HL-60 (cell line): ENCODE measurements around the gene CACFD1.
"Not testable (repeated sequence)": the region's sequence is repeated elsewhere in the genome, so short reads cannot be mapped to it uniquely, and the experiment has no call there.

Experiments
- DNase-seq, 2 experiments: peaks; one replicate each; pipeline ENCODE4 v3.0.0-alpha.2; 2010 to 2020; ENCODE audit warnings: low read depth in 1 of 2, low spot score in 1 of 2
- H3K27ac ChIP-seq: fragments of 250-450 bp; sonication (Bioruptor Pico); replicated peaks from 2 replicates; pipeline ENCODE4 v1.5.1; 2020; ENCODE audit warnings: mild to moderate bottlenecking, moderate library complexity
- H3K27me3 ChIP-seq: fragments of 250-450 bp; sonication (Bioruptor Pico); 2 replicates; pipeline ENCODE4 v1.5.1; 2021; ENCODE audit warnings: mild to moderate bottlenecking, moderate library complexity; ENCODE audit not compliant: insufficient read depth, poor library complexity, severe bottlenecking
- H3K4me3 ChIP-seq: replicated peaks from 2 replicates; pipeline ENCODE4 v1.5.1; 2011; ENCODE audit warnings: mild to moderate bottlenecking, control low read depth, low read length; ENCODE audit not compliant: insufficient read depth
- CTCF ChIP-seq: IDR thresholded peaks from one replicate; pipeline ENCODE4 v1.5.1; 2011; ENCODE audit warnings: low read length, control low read depth, inconsistent platforms; ENCODE audit not compliant: insufficient read depth
- GABPA ChIP-seq: IDR thresholded peaks from 2 replicates; pipeline ENCODE4 v1.6.1; 2012; ENCODE audit warnings: low read depth
- POLR2AphosphoS5 ChIP-seq: IDR thresholded peaks from 2 replicates; pipeline ENCODE4 v1.6.1; 2012; ENCODE audit warnings: low read depth
- REST ChIP-seq: IDR thresholded peaks from 2 replicates; pipeline ENCODE4 v1.6.1; 2012; ENCODE audit warnings: low read depth; ENCODE audit not compliant: insufficient replicate concordance
- SPI1 ChIP-seq: IDR thresholded peaks from 2 replicates; pipeline ENCODE4 v1.6.1; 2012; ENCODE audit warnings: low read depth, mild to moderate bottlenecking, borderline replicate concordance

The CACFD1 gene

GRCh38 chr9:133445293-133445969 lies 14.3 kb upstream of the CACFD1 start:
- TF ChIP-seq REST = no peak
- no peak overlapping the region for H3K27ac ChIP-seq
- DNase-seq = no peak
- H3K4me3 ChIP-seq = no peak overlapping the region
- H3K27me3 ChIP-seq = peaks cover 4% of the 10 kb centered on the region

GRCh38 chr9:133448487-133448972 lies 11.2 kb upstream of the CACFD1 start:
- Histone ChIP-seq H3K27me3 (peaks cover 4% of the 10 kb centered on the region), H3K27ac (no peak overlapping the region), H3K4me3 (no peak overlapping the region)
- no peak for TF ChIP-seq CTCF
- no peak for TF ChIP-seq POLR2AphosphoS5
- no peak for TF ChIP-seq SPI1
- no peak for TF ChIP-seq REST
- no peak for TF ChIP-seq GABPA
- DNase-seq = no peak

GRCh38 chr9:133449760-133450159 lies 10.0 kb upstream of the CACFD1 start:
- no peak for DNase-seq
- Histone ChIP-seq H3K27me3 (peaks cover 4% of the 10 kb centered on the region), H3K27ac (no peak overlapping the region), H3K4me3 (no peak overlapping the region)
- no peak for TF ChIP-seq POLR2AphosphoS5
- no peak for TF ChIP-seq REST
- no peak for TF ChIP-seq GABPA
- TF ChIP-seq SPI1 = no peak
- TF ChIP-seq CTCF = no peak

- H3K27me3 ChIP-seq, H3K27ac ChIP-seq, DNase-seq, H3K4me3 ChIP-seq: not testable (repeated sequence)
These were observed 7.9 kb upstream of the CACFD1 start for GRCh38 chr9:133451865-133452264.
